IPS-18c (cell line): ENCODE measurements around the gene ANKS1A.

Experiments
- H3K4me3 ChIP-seq: 2 replicates; pipeline ENCODE4 v1.7.0; 2013; ENCODE audit warnings: low read depth, mild to moderate bottlenecking, low read length, moderate library complexity; ENCODE audit not compliant: insufficient read depth
- H3K9me3 ChIP-seq: one replicate; pipeline ENCODE4 v1.6.1; 2013; ENCODE audit warnings: mild to moderate bottlenecking, low read length, moderate library complexity; ENCODE audit not compliant: control insufficient read depth, insufficient read depth

Gene ANKS1A

DNA sequence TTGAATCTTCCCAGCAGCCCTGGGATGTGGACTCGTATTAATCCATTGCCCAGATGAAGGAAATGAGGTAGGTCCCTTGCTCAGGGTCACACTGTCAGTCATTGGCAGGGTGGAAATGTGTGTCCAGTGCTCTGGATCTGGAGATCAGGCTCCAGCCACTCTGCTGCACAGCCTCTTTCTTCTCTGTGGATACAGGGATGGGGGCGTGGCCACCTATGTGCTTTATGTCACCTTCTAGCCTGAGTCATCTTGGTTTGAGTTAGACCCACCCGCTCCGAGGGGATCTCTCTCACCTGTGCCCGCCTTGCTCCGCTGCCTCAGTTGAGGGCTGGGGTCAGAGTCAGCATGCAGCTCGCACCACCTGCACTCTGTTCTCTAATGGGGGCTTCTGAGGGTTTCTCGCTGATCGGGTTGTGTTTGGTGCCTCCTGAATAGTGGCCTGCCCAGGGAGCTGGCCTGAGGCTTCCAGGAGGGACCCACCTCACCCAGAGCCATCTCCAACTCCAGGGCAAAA is 172.1 kb downstream of the ANKS1A start:
- H3K9me3 ChIP-seq = no peaks in the 10 kb centered on the region
- H3K4me3 ChIP-seq = no peak overlapping the region

DNA sequence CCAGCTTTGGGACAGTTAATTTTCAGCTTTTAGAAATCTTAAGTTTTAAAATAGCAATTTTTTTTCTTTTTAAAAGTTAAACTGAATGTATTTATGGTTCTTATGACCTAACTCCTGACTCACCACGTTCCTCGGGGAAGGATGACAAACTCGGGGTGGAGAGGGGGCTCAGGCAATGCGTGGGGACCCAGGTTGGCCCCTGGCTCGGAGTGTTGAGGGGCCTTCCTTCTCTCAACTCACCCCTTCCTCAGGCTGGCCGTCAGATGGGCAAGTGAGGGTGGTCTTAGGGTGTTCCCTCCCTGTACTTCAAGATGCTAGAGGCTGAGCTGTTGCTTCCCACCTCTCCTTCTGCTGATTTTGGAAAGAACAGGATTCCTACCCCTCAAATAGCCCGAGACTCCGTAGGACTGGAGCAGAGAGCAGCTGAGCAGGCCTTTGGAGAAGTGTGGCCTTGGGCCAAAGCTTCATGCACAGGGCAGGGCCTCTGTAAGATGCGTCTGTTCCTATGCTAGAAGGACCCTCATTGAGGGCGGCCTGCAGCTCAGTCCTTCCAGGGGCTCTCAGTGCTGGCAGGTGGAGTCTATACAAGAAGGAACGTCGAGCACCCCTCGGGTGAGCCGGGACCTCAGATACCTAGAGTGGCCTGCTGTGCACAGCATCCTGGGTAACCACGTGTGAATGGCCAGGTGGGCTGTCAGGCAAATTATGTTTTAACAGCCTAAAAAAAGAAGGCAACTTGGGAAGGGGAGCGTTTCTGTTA is 172.8 kb downstream of the ANKS1A start:
- Histone ChIP-seq H3K4me3 (no peak overlapping the region), H3K9me3 (no peaks in the 10 kb centered on the region)

DNA sequence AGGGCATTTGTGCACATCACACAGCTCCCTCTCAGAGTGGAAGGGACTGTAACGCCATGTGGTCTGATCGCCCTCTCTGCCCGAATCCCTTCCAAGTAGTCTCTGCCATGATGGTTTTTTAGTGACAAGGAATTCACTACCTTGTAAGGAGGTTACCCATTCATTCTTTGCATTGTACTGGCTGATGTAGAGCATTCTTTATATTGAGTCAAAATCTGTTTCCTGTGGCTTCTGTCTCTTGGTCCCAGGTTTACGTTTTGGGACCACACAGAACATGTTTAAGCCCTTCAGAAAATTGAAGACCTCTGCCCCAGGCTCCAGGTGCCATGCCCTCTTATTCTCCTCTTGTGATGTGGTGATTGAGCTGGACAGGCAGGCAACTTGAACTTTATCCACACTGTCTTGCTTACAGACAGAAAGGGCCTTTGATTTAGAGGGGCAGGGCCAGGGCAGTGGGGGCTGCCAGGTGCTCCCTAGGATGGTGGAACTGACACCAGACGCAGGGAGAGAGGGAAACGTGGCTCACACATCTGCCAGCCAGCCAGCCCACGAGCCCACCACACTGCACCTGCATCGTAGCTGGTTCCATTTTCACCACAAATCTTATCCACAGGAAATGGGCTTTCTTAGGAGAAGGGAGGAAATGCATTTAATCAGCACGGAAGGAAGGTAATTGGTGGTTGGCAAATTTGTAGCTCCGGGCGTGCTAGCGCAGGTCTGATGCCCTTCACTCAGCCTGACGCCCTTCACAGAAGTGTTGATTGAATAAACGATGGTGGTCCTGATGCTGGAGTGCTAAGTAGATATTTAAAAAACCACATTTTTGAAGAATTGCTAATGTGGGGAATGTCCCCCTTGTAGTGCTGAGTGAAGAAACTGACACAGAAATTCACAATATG is 173.9 kb downstream of the ANKS1A start:
- Histone ChIP-seq H3K9me3 (no peaks in the 10 kb centered on the region), H3K4me3 (no peak overlapping the region)

DNA sequence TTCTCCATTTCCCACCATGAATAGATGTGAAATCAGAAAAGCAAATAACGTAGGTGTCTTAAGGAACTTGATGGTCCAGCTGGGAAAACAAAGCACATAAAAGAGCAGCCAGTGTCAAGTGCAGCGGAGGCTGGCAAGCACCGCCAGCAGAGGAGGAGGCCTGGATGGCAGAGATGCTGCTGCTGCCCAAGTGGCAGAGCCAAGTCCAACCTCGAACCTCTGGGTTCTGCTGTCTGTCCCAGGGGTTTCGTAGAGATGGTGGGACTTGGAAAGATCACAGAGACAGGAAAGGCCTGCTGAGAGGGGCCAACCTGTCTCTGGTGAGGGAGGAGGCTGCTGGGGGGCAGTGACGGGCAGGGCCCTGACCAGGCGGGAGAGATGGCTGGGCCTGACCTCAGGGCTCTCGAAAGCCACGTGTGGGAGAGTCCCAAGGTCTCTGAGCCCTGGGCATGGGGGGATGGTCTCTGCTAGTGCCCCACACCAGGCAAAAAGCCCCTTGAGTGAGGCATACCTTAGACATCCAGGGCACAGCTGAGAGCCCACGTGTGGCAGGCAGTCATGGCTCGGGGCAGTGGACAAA is 174.7 kb downstream of the ANKS1A start:
- no peak overlapping the region for H3K4me3 ChIP-seq
- no peaks in the 10 kb centered on the region for H3K9me3 ChIP-seq

DNA sequence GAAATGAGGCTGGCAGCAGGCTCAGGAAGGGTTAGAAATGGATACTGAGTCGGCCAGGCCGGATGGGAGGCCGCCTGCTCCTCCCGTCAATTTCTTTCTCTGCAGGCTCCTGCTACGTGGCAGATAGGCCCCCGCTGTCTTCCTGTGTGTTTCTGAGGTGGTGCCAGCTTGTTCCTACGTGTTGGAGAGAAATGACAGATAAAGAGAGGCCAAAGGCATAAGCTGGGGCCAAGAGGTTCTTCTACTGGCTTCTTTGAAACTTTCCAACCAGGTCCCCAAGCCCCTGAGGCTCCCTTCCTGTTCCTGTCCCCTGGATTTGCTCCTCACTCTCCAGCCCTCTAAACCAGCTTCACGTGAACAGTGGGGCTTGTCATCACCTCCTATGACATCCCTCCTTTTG is 175.2 kb downstream of the ANKS1A start:
- Histone ChIP-seq H3K4me3 (no peak overlapping the region), H3K9me3 (no peaks in the 10 kb centered on the region)

DNA sequence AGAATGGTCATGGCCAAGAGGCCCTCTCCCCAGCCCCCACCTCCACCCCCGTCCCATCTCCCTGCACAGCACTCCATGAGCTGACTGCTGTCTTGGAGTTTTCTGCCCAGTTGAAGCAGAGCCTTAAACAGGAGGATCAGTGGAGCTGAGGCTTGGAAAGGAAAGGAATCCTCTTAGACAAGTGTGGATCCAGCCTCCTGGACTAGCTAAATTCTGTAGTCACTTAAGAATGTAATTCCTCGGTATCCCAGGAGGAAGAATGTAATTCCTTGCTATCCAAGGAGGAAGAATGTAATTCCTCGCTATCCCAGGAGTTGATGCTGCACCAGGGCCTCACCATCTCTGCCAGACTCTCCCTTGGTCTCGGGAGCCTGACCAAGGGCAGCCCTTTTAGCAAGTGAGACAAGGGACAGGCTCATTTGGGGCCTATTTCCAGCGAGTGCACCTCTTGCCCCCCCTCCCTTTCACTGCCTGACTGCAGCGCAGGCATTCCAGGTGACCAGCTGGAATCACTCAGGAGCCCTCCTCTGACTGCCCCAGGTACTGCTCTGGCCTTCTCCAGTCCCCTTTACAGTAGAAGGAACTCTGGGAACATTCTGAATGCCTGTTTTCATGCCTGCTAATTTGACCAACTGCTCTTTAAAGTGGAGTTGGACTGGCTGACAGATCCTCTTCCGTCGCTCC is 175.8 kb downstream of the ANKS1A start:
- Histone ChIP-seq H3K9me3 (no peaks in the 10 kb centered on the region), H3K4me3 (no peak overlapping the region)

DNA sequence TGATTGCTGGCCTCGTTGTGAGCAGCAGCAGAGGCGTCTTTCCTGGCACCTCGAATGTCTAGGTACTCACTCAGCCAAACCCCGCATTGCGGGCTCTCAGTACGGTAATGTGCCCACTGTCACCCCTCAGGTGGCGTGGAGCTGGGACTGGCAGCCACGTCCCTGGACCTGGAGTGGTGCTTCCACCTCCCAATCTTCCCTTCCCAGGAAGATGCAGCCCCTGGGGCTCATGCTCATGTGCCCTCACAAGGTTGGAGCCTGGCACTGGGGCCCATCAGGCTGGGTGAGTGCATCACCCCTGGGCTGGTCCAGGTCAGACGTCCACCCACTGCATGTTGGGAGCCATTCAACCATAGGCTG is 176.4 kb downstream of the ANKS1A start:
- H3K4me3 ChIP-seq = no peak overlapping the region
- H3K9me3 ChIP-seq = no peaks in the 10 kb centered on the region

DNA sequence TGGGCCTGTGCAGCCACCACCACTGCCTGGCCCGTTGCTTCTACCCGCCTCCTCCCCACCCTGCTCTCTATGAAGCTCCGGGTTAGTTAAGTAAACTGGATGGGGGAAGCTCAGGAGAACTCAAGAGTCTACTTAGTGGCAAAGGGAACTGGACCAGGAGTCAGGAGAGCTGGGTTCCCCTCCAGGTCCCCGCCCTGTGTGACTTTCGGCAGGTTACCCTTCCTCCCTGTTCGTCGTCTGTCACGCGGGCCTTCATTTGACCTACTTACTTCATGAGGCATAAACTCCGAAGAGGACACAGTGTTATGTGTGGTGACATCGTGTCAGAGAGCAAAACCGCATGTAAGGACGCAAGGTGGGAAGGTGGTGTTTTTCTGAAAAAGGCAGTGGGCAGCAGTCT is 176.8 kb downstream of the ANKS1A start:
- no peaks in the 10 kb centered on the region for H3K9me3 ChIP-seq

DNA sequence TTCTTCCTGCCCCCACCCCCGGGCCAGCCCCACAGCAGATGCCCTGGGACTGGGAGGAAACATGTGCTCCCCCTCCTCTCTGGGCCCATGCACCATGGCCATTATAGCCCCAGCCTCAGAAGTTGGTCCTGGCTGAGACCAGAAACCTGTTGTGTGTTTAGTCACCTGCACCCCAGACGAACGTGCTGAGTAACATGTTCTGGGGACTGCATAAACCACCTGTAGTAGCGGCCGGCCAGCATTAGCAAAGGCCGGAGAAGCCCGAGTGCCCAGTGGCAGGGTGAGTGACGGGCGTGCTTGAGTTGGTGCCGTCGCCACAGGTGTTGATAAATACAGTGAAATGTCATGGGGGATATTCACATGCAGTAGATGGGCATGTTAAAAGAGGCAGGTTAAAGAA is 178.2 kb downstream of the ANKS1A start:
- Histone ChIP-seq H3K4me3 (no peak overlapping the region), H3K9me3 (no peaks in the 10 kb centered on the region)

More for the DNA sequence above, 176.8 kb downstream of the ANKS1A start:
- no peak overlapping the region for H3K4me3 ChIP-seq

DNA sequence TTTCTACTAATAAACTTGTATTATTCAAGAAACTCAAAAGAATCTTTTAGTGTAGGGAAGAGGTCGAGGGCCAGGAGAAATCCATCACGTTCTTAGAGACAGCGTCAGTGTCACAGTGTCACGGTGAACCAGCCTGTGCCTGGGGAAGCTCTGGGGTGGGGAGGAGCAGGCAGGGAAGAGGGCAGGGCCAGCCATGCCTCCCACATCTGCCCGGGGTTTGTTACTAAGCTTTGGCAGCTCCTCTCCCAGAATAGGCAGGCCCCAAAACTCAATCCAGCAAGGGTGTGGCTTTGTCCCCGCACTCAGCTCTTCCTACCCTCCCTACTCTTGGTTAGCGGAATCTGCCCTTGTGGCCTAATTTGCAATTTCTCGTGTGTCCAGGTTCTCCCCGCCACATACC is 179.2 kb downstream of the ANKS1A start:
- H3K9me3 ChIP-seq = no peaks in the 10 kb centered on the region
- H3K4me3 ChIP-seq = no peak overlapping the region

DNA sequence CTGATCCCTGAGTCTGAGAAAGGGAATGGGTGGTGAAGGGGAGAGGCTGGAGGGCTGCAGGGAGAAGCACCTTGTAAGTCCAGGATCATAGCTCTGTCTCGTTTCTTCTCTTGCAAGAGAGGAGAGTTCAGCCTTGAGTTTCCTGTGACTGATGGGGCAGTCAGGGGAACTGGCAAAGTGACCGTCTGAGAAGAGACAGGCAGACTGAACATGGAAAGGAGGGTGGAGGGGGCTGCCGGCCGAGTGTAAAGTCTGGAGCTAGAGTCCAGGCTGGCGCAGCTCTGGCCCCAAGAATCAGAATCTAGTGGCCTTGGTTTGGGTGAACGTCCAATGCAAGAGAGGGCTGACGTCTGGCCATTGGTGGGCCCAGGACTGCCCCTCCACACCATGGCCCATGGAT is 179.6 kb downstream of the ANKS1A start:
- Histone ChIP-seq H3K9me3 (no peaks in the 10 kb centered on the region), H3K4me3 (no peak overlapping the region)

DNA sequence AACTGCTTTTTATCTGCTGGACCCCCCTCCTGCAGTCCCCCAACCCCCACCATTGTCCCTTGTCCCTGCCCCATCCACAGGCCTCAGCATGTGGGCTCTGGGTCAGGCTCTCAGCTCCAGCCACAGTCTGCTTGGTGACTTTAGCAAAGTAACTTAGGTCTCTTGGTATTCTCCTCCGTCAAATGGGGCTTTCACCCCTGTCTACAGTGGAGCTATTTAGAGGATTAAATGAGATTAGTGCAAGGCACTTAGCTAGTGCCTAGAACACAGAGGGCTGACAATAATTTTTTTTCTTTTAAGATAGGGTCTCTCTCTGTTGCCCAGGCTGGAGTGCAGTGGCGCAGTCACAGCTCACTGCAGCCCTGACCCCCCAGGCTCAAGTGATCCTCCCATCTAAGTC is 180.2 kb downstream of the ANKS1A start:
- no peaks in the 10 kb centered on the region for H3K9me3 ChIP-seq
- no peak overlapping the region for H3K4me3 ChIP-seq

DNA sequence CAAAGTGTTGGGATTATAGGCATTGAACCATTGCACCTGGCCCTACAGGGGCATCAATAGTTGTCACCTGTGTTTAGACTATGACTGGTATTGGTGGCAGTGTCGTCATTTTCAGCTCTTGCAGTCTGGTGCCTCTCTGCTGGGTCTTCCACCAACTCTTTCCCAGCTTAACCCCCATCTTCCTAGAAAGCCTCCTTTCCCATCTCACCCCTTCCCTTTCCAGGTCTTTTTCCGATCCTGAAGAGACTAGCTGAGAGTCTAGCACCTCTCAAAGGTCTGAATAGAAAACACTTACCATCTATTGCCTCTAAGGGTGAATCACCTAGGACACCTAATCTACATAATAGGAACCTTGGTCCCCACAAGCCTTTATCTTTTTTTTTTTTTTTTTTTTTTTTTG is 181.1 kb downstream of the ANKS1A start:
- H3K4me3 ChIP-seq = no peak overlapping the region
- no peaks in the 10 kb centered on the region for H3K9me3 ChIP-seq

DNA sequence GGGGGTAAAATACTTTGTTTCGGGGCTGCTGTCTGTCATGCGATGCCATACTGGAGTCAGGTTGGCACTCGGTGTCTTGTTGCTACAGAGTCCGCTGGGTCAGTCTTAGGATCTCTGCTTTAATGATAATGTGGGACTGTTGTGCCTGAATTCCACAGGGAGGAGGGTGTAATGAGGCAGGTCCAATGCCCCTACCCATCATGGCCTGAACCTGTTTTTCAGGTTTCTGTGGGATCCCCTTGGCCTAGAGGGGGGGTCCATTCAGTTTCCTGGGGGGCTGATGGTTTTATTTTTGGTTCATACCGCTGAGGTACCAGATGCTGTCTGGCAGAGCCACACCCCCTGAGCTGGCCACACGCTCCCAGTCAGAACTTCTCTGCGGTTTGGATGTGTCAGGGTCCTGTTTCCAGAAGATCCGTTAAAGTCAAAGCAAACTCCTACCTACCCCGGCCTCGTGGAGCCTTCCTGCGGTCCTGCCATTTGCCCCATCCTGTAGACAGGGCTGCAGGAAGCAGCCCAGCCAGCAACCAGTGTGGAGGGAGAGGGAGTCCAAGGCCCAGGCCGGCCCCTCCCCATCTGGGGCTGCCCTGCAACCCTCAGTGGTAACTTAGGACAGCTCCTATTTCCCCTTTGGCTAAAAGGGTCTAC is 182.4 kb downstream of the ANKS1A start:
- peaks cover 2% of the 10 kb centered on the region for H3K9me3 ChIP-seq
- H3K4me3 ChIP-seq = no peak overlapping the region

DNA sequence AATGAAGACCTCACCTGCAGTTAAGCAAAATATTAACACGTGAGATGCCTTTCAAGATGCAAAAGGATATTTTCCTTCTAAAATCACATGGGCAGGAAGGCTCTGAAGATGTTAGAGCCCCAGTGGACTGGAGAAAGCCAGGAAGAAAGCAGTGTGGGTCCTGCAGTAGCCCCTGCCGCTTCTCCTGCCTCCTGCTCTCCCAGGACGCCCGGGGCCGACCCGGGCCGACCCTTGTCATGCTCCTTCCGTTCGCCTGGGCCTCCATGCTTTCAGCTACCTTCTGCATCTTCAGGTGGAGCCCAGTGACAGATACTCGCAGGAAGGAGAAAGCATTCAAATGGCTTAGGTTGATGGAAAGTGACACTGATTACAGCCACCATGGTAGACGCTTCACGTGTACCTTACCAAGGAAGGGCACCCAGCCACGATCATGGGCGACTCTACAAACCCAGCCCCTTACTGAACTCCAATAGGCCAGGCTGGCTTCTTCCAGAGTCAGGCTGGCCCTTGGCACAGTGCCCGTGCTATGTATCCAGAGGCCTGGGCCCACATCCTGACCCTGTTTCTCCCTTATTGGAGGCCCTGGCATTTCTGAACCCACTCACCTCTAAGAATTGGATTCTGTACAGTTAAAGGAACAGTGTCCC is 183.1 kb downstream of the ANKS1A start:
- Histone ChIP-seq H3K4me3 (no peak overlapping the region), H3K9me3 (peaks cover 2% of the 10 kb centered on the region)

DNA sequence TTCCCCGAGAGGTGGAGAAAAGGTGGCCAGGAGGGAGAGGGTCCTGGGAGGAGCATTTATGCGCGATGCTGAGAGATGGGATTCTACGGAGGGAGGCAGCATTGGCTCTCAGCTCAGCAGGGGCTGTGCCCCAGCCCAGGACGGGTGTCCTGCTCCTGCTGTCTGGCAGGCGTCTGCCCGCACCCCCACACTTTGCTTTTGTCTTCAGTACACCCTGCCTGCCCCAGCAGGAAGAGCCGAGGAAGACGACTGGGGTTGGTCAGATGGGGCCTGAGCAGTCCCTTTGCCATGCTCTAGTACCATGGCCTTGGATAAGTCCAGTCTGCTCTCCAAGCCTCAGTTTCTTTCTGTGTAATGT is 183.6 kb downstream of the ANKS1A start:
- peaks cover 2% of the 10 kb centered on the region for H3K9me3 ChIP-seq
- no peak overlapping the region for H3K4me3 ChIP-seq

DNA sequence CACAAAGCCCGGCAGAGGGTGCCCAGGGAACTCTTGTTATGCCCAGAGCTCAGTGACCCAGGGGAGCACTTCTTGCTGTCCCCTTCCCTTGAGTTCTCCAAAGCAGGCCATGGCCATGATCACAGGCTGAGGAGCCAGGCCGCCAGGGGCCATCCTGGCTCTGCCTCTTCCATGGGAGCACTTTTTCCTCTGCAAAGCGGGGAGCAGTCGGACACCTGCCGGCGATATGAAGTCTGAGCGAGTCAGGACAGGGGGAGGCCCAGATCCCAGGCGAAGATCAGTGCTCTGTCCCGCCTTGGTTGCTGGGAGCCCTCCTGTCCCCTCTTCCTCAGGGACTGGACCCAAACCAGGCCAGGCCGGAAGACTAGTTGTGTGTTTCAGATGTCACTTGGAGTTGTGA is 184.2 kb downstream of the ANKS1A start:
- H3K9me3 ChIP-seq = peaks cover 2% of the 10 kb centered on the region
- H3K4me3 ChIP-seq = no peak overlapping the region
